ENCODE measurements around the gene VPS45. TPM values are rescaled to one million over a fixed set of nuclear protein-coding genes. Genes with fewer than 3 reads are reported as not detected.

VPS45 gene
- total RNA-seq, 1 donor from 2014 or later = 37.1 TPM

DNA sequence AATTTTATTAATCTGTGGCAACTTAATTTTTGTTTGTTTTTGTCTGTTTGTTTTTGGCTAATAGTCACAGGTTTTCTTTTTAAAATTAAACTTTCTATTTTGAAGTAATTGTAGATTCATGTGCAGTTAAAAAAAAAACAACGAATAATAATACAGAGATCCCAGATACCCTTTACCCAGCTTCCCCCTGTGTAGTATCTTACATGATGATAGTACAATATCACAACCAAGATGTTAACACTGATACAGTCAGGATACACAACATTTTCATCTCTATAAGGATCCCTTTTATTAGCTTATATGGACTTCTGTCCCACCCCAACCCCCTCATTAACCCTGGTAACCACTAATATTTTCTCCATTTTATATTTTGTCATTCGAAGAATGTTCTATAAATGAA is 5.9 kb downstream of the VPS45 start:
- no peak for DNase-seq (ENCODE audit: low spot score)

DNA sequence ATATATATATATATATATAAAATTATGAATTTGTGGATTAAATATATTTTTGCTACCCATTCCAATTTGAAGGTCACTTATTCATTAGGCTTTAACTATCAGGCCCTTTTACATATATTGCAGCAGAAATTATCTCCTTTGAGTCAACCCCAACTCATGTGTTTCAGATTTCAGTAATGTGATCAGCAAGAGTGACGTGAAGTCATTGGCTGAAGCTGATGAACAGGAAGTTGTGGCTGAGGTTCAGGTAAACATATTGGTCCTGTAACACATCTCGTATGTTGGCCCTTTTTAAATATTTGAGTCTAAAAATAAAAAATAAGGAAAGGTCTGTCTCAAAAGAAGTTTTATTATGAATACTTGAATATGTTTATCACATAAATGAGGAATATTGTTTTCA is 8.5 kb downstream of the VPS45 start:
- DNase-seq (ENCODE audit: low spot score) = no peak

DNA sequence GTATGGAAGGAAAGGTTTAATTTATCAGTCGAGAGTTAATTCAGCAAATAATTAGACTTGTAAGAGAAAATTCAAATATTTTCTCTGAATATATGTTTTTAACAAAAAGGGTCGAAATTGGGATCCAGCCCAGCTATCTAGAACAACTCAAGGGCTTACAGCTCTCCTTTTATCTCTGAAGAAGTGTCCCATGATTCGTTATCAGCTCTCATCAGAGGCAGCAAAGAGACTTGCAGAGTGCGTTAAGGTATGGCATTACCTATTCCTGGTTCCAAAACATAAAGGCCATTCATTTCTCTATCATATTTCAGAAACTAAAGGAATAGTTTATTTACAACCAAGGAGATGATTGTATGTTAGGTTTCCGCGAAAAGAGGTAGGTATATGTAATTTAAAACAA is 9.4 kb downstream of the VPS45 start:
- no peak for DNase-seq (ENCODE audit: low spot score)

DNA sequence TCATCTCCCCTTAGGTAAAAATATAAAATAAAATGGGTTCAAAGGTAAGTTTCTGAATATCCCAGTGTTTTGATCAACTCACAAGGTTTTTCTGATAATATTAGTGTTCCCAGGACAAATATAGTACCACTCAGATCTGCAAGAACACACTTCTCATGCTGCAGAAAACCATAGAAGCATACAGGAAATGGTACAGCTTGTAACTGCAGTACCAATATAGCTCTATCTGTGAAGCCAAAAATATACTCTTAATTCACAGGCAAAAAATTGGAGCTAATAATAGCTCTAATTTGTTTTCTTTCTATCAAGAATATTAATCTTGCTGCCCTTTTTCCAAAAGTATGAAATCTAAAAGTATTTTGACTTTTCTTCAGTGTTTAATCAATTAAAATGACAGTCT is 13.2 kb downstream of the VPS45 start:
- no peak for DNase-seq (ENCODE audit: low spot score)

DNA sequence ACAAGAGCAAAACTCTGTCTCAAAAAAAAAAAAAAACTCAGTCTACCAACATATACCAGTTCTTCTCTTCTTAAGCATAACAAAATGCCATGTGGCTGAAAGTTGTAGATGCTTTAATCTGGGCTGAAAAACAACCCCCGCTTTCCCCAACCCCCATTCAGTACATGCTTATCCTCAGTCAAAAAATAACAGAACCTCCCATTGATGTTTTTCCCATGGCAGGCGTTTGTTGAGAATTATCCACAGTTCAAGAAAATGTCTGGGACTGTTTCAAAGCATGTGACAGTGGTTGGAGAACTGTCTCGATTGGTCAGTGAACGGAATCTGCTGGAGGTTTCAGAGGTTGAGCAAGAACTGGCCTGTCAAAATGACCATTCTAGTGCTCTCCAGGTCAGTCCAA is 14.9 kb downstream of the VPS45 start:
- DNase-seq (ENCODE audit: low spot score) = no peak

DNA sequence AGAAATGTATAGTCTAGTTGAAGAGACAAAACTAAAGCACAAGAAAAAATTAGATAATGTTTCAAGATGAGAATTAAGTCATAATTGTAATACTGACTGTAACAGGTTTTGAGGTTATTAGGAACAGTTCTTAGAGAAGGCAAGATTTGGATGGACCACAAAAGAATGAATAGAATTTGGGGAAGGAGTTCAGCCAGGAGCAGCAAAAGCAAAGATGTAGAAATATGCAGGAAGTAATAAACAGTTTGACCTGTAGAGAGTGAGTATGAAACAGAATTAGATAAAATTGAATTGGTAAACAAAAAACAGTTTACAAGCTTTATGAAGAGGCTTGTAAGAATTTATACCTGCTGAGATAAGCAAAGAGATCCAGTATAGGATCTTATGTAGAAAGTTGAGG is 16.3 kb downstream of the VPS45 start:
- no peak for DNase-seq (ENCODE audit: low spot score)

DNA sequence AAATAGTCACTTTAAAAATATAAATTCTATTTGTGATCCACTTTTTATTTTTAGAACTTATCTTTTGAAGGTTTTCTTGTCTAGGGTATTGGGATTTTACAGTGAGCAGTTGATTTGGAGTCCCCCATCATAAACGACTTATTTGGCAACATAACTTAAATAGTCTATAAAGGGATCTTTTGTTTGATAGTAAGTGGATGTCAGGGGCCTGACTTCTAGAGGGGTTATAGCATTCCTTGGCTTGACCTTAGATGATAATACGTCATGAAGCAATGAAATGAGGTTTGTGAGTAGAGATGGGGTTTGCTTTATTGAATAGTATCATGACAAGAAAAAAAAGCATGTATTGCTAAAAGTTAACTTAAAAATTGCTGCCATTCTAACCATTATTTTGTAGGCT is 17.8 kb downstream of the VPS45 start:
- DNase-seq (ENCODE audit: low spot score) = no peak

DNA sequence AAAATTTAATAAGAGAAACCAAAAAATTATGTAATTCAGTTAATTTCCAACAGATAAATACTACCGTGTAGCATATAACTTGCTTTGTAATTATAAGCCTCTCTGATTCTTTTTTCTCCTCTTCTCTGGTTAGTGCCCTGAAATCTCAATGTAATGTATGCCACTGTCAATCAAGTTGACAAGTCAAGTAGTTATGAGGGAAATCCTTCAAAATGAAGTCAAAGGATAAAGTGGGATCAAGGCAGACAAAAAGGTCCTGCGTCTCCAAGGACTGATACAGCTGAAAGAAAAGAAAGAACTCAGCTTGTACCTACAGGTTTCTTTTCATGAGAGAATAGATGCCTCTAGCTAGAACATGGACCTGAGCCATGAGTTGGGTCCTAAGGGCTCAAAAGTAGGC is 19.8 kb downstream of the VPS45 start:
- DNase-seq (ENCODE audit: low spot score) = no peak

DNA sequence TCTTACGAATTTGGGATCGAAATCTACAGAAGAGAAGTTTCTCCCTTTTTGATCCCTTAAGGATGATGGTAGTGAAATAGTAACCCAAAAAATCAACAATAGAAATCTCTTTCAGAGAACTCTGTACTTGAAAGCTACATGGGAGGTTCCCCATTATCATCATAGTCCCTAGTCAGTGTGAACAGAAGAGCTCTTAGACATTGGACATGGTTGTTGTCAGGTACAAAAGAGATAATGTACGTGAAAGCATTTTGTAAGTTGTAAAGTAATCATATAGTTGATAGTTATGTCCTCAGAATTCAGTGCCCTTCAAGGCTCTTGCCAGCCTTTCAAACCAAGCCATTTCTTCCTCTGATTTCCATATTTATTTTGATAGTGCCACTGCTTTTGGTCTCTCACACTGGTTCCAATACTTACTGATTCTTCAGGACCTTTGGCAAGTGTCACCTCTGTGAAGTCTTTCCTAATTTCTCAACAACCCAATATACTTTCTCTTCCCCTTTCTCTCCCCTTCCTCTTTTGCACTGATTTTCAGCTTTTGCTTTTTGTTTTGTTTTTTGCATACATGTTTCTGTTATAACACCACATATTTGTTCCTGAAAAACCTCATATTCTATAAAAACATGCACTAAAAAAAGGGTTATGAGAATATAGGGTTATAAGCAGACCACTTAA is 22.4 kb downstream of the VPS45 start:
- no peak for DNase-seq (ENCODE audit: low spot score)

DNA sequence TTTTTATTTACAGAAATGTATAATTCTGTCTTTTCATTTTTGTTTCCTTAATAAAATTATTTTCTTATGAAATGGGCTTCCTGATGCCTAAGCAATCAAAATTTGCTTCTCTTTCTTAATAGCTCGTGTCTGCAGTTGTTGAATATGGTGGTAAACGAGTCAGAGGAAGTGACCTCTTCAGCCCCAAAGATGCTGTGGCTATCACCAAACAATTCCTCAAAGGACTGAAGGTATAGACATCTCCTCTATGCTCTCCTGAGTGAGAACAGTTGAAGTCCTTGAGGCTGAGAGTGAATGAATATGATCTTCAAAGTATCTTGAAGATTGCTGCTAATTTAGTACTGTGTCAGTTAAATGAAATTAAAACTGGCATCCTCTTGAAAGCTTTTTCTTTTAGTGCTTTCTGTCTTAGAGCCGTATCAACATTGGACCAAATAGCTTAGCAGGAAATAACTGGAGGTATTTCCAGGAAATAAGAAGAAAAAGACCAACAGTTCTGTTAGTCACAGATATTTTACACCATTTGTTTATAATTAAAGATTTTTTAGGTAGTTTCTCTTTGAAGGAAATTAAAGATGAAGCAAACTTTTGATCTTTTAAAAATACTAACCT is 24.7 kb downstream of the VPS45 start:
- DNase-seq (ENCODE audit: low spot score) = no peak

DNA sequence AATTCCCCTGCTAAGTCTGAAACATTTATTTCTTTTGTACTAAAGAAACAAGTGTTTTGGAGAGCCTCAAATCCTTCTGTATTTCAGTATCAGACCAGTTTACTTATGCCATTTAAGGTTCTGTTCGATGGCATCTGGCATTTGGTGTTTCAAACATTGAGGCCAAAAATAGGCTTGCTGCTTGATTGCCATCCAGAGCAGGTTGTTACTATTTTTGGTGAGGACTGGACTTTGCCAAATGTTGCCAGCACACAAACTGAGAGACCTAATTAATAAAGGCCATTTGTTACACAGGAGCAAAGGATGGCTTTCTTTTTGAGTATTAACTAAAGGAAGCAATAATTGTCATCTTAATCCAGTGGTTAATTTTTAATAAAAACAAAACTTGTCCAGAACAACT is 26.2 kb downstream of the VPS45 start:
- no peak for DNase-seq (ENCODE audit: low spot score)

DNA sequence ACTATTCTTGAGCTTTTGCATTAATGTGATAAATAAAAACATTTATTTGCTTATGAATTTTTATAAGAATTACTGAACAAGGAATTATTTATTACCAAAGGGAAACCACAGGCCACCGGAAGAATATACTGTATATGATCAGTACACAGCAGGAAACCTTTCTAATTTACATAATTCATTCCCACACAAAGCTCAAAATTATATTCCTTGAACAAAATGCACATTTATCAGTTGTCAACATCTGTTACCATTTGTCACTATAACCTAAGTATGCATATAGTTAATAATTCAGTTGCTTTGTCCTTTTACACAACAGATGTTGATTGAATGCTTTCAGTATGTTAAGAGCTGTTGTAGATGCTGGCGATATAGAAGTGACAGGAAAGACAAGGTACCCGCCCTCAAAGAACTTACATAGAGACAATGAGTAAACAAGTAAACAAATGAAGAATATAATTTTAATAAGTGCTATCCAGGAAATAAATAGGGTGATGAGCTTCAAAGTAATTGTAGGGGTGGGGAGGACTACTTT is 27.2 kb downstream of the VPS45 start:
- DNase-seq (ENCODE audit: low spot score) = no peak

DNA sequence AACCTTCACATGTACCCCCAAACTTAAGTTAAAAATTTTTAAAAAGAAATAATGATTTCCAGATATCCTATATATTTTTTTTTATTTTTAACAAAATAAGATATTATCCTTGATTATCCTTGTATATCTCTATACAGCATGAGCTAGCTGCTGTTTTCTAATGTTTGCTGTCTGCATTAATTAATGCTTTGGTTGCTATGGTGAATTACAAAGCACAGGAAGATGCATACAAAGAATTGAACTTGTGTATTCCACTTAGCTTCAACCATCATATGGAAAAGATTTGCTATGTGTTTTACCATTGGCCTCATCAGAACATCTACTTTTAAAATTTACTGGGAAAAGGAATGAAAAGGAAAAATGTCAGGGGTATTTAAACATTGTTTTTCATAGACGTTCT is 35.4 kb downstream of the VPS45 start:
- DNase-seq (ENCODE audit: low spot score) = no peak

DNA sequence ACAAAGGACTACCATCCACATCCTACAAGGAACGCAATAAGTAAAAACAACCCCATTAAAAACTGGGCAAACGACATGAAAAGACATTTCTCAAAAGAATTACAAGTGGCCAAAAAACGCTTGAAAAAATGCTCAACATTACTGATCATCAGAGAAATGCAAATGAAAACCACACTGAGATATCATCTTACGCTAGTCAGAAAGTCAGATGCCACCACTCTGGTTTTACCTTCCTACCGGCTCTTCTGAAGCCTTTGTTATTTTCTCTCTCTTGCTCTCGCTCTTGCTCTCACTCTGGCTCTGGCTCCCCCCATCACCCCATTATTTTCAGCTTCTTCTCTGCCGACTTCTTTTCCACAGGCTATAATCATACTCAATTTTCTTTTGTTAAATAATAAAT is 38.8 kb downstream of the VPS45 start:
- no peak for DNase-seq (ENCODE audit: low spot score)

DNA sequence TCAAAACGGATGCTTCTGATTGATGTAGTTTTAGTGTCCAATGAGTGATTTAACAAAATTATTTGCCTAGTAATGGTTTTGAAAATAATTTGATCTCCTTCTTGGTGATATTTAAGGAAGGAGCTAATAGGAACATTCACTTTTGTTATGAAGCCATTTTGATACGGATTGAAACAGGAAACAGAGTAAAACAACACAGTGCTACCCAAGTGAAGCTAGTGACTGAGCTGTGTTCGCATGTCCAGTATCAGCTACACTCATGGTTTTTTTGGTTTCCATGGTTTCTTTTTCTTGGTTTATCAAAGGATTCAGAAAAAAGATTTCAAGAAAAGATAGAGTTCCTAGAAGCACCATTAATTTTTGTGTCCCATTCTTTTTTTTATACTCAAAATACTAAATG is 42.0 kb downstream of the VPS45 start:
- no peak for DNase-seq (ENCODE audit: low spot score)

DNA sequence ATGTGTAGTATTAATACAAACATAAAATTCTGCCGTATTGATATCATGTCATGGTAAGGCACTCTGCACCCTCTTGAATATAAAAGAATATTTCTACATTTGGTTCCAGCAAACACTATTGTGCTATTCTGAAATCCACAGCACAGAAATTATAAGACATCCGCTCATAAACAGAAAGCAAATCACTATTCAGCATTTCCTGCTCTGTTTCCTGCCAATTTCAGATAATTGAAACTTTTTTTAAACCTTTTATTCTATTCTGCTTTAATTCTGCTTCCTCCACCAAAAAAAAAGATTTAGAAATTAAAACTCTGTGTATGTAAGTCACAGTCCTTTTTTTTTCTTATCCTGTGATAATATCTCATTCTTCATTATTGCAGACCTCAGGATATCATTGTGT is 42.5 kb downstream of the VPS45 start:
- no peak for DNase-seq (ENCODE audit: low spot score)

DNA sequence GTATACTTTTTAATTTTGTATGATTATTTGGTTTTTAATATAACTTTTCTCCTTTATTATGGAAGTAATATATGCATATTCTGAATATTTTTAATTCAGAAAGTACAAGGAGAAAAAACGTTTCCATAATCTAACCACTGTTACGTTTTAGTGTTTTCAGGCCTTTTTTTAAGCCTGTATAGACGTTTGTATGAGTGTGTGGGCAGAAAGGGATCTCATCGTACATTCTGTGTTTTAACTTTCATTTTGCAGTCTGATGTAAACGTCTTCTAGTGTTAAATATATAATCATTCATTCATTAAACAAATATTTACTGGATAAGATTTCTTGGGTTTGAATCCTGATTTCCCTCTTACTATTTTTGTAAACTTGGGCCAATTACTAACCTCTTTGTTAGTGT is 44.1 kb downstream of the VPS45 start:
- DNase-seq (ENCODE audit: low spot score) = no peak

DNA sequence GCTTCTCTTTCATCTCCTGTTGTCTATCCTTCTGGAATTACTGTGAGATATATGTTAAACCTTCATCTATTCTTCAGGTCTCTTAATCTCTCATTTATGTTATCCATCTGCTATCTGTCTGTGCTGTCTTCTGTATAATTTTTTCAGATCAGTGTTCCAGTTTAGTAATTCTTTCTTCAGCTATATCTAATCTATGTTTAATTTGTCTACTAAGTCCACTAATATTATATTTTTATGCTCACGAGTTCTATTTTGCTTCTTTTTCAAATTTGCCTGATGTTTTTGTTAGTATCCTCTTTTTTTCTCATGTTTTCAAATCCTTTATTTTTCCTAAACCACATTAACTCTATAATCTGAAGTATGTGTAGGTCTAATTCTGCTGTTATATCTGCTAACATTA is 47.5 kb downstream of the VPS45 start:
- no peak for DNase-seq (ENCODE audit: low spot score)

DNA sequence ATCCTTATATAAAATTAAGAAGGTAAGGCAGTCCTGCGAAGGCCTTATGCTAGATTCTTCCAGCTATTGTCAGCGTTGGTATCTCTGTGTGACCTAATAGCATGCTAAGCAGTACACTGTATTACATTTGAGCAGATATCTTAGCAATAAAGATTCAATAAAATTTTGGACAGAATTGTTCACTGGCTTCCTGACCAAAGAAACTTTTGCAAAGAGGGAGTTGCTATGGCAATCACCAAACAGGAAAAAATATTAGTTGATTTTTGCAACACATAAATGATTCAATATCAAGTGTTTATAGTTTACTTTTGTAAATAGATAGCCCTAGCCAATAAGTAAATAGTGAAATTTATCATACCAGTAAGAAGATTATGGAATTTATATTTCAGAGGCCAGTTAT is 51.1 kb downstream of the VPS45 start:
- no peak for DNase-seq (ENCODE audit: low spot score)

DNA sequence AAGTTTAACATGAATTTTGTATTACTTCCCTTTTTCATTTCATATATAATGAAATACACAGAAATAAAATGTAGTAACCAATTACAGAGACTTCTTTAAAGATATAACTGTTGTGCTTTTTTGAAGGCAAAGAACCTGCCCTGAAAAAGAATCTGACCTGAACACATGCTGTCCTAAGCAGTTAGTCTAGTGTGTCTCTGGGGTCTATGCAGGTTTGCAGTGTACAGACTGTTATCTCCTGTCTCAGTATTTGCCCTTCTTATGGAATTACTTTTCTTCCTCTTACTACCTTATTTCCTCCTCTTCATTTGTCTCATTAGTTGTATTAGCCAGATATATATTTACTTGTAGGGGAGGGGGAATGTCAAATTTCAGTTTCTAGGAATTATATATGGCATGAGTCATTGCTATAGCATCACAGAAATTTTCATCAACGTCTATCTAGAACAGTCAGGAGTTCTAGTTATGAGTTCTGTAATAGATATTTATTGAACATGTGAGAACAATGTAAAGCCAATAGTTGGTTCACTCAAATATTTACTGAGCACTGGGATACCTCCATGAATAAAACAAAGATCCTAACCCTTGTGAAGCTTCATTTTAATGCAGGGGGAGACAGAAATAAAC is 53.8 kb downstream of the VPS45 start:
- no peak for DNase-seq (ENCODE audit: low spot score)

DNA sequence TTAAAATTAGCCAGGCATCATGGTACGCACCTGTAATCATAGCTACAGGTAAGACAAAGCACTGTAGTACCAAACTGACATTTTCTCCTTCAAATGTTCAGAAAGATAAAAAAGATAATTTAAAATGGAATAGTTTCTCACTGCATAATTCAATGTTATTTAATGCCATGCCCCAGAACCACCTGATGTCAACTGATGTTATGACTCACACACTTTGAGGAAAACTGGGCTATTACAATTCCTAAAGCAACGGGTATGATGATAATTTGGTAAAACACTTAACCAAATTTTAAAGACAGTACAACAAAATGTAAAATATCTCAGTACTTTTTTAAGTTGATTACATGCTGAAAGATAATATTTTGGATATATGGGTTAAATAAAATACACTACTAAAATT is 59.2 kb downstream of the VPS45 start:
- no peak for DNase-seq (ENCODE audit: low spot score)

DNA sequence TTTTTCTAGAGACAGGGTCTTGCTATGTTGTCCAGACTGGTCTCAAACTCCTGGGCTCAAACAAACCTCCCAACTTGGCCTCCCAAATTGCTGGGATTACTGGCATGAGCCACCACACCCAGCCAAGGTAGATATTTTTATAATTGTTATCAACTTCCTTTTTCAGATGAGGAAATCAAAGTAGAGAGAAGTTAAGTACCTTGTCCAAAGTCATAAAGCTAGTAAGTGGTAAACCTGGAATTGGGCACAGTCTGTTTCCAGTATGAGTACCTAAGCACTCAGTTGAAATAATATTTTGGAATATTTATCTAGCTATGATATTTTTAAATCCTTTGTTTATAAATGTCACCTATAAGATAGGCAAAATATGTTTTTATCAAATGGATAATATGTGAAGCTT is 59.9 kb downstream of the VPS45 start:
- no peak for DNase-seq (ENCODE audit: low spot score)

DNA sequence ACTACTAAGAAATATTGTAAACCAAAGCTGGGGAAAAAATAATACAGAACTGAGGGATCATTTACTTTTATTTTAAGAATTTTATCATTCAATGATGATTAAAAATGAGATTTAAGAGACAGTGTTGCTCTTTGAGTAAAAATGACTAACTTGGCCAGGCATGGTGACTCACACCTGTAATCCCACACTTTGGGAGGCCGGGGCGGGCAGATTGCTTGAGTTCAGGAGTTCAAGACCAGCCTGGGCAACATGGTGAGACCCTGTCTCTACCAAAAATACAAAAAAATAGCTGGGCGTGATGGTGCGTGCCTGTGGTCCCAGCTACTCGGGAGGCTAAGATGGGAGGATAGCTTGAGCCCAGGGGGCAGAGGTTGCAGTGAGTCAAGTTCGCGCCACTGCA is 60.3 kb downstream of the VPS45 start:
- DNase-seq (ENCODE audit: low spot score) = no peak

All from mucosa of gallbladder (tissue), 1 donor.